GM23248 (cell line): ENCODE results near the gene RALGPS1.

Experiments
- EZH2 ChIP-seq: fragments of 200-600 bp; sonication (generic); IDR thresholded peaks from 2 replicates; pipeline ENCODE4 v1.6.1; 2018; ENCODE audit warnings: antibody characterized with exemption, mild to moderate bottlenecking; ENCODE audit not compliant: insufficient read depth, poor library complexity, severe bottlenecking
- EZH2phosphoT487 ChIP-seq: fragments of 200-600 bp; sonication (generic); IDR thresholded peaks from 2 replicates; pipeline ENCODE4 v1.6.1; 2018; ENCODE audit warnings: antibody characterized with exemption, moderate library complexity, mild to moderate bottlenecking, low read depth; ENCODE audit not compliant: insufficient read depth

- TF ChIP-seq EZH2phosphoT487: no peak
- no peak for TF ChIP-seq EZH2
Measured at GRCh38 chr9:127222388-127223095, 308.0 kb downstream of the RALGPS1 start.
